Hepatic stellate cell (primary cell): Measurements from ENCODE around the gene AOC1.

Experiments
- DNase-seq: peaks from one replicate; pipeline ENCODE4 v3.0.0; 2011; ENCODE audit warnings: low spot score

The AOC1 gene

DNA sequence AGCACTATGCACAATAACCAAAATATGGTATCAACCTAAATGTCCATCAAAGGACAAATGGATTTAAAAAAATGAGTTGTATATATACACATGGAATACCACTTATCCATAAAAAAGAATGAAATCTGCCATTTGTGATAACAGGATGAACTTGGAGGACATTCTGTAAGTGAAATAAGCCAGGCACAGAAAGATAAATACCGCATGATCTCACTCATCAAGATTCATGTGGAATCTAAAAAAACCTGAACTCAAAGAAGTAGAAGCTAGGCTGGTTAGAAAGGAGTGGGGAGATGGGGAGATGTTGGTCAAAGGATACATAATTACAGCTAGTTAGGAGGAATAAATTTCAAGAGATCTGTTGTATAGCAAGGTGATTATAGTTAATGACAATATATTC lies 17.3 kb upstream of the AOC1 start:
- no peak for DNase-seq

DNA sequence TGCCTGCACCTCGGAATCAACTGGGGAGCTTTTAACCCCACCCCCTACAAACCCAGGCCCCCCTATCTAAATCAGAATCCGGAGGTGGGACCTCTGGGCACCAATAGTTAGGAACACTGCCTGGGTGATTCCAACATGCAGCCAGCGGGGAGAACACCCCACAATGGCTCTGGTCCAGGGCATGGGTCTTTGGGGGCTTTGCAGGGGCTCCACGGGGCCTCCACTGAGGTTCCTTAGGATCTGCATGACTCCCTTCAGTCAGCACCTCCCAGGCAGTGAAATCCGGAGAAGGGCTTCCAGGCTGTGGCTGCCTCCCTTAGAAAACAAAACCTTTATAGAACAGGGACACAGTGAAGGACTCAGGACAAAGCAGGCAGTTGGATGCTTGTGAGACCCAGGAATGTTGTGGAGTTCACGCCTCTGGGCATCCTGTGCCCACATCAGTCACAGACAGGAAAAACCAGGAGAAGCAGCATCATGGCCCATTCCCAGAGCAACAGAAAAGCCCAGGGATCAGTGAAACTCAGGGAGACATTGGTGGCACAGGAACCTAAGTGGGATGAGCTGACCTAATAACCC lies 16.5 kb upstream of the AOC1 start:
- no peak for DNase-seq

DNA sequence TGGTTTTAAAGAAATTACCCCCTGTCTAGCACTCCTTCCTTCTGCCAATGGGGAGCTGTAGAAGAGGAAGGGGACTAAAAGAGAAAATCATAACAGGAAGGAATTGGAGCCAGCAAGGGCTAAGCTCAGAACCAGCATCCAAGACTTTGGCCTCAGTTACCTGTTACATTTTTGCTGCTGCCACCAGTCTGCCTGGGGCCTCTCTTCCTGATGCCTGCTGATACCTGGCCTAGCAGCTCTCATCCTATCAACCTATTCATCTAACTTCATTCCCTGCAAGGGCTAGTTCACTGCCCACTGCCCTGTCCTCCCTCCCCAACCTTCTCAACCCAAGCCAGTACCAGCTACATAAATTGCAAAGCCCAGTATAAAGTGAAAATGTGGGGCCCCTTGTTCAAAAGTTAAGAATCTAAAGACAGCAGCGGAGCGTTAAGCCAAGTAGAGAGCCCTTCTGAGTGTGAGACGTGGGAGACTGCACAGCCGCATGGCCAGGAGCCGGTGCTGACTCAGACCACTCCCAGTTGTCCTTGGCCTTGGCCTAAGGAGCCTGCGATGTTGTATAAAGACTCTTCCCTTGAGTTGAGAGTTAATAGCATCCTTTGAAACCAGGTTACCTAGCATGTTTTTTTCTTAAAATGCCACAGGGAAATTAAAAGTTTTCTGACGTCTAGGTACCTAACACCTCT lies 13.2 kb upstream of the AOC1 start:
- no peak for DNase-seq

DNA sequence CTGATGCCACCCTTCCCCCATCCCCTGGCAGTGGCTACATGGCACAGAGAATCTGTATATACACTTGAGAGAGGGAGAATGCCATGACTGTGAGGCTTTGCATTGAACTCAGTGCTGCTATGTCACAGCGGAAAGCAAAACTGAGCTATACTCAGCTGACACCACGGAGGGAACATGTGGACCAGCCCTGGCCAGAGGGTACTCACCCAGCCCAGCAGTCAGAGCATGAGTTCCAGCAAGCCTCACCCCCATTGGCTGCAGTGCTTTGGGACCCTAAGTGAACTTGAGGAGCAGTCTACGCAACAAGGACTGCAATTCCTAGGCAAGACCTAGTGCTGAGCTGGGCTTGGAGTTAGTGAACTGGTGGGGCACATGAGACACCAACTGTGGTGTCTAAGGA lies 10.3 kb upstream of the AOC1 start:
- no peak for DNase-seq

DNA sequence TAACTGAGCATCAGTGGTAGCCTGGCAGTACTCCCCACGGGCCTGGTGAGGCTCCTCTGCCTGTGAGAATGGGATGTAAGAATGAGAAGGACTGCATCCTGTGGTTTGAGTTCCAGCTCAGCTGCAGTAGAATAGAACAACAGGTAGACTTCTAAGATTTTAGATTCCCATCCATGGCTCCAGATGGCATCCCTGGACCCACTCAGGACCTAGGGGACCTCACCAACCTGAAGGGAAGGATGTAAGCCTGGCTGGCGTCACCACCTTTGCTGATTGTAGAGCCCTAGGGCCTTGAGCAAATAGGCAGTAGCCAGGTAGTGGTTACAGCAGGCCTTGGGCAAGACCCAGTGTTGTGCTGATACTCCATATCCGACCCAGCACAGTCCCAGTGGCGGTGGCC lies 9.6 kb upstream of the AOC1 start:
- no peak for DNase-seq

DNA sequence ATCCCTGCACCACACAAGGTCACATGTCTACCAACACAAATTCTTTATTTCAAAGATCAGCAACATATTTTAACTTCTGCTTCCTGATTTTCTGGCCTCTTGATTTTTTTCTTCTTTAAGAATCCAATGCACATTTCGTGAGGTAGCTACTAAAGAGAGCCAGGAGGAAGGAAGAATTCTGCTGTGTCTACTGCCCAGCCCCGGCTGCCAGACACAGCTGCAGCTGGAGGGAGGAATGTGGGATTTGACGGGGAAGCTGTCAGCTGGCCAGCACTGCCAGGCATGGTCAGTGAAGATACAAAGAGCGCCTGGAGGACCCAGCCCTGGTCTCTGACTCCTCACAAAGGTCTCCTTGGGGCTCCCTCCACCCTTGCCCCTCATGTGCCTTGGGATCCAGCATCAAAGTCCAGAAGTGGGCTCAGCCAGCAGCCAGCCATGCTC lies 6.9 kb upstream of the AOC1 start:
- no peak for DNase-seq

DNA sequence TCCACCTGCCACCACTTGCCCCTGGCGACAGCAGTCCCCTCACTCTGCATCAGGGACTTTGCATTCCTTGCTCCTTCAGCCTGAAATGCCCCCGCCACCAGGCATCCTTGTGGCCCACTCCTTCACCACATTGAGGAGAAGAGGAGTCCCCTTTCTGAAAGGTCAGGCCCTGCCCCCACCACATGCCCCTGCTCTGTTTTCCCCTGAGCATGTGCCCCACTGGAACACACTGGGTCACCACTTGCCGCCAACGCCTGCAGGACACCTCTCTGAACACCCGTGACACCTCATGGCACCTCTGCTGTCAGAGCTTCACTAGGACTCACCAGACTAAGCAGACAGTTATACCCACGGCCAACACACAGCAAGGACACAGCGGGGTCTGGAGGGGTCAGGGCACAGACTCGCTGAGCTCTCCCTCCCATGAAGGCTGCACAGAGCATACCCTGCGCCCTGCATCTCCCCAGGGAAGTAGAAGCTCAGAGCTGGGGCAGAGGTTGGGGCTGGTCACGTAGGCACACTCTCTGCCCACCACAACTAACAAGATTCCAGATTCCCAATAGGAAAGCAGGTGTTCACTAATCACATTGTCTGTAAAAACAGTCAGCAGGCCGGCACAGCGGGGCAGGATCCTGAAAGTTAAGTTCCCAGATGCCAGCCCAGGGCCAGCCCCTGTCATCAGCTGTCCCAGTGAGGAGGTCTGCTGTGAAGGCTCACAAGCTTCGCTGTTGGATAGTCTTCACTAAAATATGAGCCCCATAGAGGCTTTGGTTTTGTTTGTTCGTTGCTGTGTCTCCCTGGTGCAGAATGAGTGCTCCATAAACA lies 5.8 kb upstream of the AOC1 start:
- no peak for DNase-seq

DNA sequence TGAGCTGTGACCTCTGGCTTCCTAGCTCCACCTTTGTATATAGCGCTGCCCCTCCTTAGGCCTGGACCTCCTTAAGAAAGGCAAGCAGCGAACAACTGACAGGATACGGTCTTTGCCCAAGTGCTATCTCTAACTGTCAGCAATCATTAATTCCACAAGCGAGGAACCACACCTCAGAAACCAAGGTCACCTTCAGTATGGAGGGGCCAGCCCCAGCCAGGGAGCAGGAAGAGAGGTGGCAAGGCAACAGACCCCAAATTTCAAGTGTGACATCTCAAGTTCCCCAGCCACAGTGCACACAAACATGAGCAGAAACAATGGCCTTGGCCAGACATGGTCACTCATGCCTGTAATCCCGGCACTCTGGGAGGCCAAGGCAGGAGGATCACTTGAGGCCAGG lies 4.8 kb upstream of the AOC1 start:
- no peak for DNase-seq

DNA sequence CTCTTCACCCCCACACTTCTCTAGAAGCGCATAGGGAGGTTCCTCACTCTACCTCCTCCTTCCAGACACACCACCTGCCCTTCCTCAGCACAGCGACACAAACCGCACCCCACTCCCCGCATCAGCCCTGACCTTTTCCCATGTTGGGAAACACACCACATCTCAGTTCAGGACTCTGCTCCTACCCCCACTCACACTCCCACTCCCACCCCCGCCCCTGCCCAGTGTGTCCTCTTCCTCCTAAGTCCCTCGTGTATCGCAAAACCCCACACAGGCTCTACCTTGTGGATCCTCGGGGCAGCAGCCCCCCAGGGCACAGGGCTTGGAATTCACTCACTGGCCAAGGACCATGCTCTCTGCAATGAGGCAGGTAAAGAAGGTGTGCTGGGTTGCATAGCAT lies 4.2 kb upstream of the AOC1 start:
- DNase-seq: no peak

DNA sequence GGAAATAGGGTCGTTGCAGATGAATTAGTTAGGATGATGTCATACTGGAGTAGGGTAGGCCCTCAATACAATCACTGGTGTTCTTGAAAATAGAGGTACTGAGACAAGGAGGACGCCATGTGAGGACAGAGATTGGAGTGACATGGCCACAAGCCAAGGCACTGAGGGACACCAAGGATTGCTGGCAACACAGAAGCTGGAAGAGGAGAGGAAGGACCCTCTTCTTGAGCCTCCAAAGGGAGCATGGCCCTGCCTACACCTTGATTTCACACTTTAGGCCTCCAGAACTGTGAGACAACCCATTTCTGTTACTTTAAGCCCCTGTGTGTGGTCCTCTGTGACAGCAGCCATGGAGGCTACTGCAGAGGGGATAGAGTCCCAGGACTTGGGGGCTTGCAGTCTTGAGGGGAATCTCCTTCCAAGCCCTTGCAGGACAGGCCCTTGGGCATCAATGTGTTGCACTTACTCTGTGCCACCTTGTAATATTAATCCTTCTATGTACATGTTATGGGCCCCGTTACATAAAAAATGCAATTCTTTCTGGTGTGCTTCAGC lies 3.7 kb upstream of the AOC1 start:
- no peak for DNase-seq

DNA sequence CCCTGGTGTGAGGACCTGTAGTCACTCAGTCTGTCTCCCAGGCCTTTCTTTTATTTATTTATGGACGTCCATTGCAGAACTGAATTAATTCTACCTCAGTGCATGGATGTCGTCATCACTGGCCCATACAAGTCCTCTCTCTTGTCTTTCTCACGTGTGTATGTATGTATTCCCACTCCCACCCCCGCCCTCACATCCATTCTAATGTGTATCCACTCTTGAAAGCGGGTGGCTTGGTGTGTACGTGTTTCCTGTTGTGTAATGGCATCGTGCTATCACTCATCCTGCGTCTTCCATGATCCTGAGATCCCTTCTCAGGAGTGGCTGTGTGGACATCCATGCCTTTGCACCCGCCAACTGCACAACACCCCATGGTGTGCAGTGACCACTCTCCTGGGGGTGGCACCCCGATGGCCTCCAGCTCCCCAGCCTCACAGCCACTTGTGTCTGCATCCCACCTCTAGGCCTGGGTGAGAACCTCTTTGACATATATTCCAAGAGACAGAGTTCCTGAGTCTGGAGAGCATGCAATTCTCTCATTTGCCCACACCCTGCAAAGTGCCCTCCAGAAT lies 3.0 kb upstream of the AOC1 start:
- no peak for DNase-seq

DNA sequence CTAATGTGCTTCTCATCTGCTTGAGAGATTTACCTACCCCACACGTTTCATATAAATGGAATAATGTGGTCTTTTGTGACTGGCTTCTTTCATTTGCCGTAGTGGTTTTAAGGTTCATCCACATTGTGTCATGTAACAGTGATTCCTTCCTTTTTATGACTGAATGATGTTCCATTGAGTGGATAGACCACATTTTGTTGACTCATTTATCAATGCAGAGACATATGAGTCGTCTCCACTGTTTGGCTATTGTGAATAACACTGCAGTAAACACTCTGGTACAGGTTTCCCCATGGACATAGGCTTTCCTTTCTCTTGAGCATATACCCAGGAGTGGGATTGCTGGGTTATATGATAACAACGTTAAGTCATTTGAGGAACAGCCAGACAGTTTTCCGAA lies 2.0 kb upstream of the AOC1 start:
- no peak for DNase-seq

DNA sequence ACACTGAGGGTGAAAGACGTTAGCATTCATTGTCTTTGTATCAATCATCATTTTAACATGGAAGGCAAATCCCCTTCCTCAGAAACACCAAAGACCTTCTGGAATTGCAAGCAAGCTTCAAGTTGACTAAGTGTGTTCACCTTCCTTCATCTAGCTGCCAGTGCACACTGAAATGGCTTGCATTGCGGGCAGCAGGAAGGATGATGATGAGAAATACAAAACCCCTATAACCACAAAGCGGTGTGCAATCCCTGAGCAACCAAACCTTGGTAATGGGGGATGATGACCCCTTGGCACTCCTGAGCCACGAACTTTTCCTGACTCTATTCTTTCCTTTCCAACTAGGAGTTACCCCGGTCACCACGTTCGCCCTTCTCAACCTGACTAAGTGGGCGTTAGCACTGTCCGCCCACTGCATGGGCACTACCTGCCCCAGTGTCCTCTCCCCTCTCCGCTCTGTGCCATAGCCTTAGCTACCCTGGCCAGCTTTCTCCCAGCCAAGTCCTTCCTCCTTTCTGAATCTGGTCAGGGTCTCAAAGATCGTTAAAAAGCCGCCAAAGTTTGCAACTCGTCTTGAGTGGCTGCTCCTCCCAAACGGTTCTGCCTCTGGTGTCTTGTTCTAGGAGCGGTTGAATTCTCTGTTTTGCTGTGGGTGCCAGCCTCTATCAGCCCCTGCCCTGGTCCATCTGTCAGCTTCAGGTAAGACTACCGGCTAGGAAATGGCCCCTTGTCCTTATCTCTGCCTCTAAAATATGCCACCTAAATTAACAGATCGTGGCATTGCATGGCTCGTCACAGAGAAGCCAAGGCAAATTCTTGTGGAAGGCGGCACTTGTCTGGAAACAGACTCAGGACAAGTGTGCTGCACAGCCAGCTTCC lies 586 bp upstream of the AOC1 start:
- no peak for DNase-seq

DNA sequence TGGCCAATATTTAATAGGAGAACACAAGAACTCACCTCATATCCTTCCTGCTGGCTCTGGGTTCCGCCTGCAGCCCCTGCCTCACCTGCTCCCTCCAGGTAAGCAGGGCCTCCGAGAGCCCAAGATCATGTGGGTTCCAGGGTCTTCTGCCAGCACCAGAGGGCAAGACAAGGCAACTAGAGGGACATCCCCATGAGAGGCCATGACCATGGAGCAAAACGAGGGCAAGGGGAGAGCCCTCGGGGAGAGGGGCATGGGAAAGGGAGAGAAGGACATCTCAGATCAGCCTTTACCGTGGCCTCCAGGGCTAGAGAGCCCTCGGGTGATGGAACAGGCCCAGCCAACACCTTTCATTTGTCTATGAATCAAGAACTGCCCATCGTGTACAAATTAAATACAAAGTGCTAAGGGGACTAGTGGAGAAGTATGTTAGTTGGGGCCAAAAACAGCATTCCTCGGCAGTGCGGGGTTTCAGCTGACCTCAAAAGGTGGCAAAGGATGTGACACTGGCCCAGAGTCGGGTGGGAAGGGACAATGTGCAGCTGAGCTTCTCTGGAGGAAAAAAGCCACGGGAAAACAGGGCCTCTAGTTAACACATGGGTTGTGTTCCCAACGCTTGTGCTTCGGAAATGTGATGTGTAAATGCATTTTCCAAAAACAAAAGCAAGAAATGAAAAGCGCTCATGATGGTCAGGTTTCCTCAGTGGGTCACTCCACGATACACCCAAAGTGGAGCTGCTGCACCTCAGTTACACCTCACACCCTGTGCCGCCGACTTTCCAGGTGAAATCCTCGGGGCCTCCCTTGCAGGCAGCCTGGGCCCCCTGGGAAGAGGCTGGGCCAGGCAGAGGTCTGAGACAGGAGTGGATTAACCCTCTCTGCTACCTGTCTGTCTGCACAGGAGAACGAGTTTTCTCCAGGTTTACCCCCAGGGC lies 2.0 kb downstream of the AOC1 start:
- no peak for DNase-seq

DNA sequence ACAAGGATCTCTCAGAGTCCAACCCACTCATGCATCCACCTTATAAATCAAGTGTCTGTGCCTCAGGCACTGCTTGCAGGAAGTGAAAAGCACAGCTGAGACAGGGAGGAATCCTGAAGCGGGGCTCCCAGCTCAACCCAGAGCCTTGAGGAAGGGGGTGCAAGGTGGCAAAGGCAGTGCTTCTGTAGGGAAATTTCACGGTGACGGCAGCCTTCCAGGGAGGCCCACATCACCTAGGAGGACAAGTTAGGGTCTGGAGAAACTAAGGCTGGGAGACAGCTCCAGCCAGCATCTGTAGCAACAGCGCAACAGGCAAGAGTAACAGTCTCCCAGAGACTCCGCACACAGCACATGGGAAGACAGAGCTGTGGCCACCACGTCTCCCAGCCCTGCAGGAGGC lies 2.7 kb downstream of the AOC1 start:
- DNase-seq: no peak

DNA sequence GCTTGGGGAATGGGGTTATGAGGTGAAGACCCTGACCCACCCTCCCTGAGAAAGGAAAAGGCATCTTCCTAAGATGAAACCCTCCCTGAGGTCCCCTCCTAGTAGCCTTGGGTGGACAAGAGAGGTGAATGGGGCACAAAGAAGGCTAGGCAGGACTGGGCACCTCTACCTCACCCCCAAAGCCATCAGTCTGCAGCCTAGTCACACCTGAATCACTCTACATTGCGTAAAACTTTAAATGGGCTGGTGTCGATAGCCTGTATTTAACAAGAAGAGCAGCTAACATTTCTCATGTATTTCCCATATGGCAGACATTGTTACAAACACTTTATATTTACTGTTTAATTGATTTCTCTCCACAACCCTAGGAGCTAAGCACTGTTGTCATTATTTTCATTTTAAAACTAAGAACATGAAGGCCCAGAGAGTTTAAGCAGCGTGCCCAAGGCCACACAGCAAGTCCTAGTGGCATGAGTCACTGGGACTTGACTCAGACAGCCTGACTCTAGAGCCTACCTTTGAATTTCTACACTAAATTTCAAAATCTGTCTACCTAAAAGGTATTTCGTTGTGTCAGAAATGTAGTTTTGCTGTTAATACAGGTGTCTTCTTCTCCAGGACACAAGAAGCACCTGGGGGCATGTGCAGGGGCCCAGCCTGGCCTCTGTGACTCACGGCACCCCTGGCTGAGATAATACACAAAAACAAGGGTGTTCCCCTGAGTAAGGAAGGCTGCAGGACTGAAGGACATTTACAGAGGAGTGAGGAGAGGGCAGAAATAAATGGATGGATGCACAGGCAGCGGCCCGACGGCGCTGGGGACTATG lies 3.4 kb downstream of the AOC1 start:
- DNase-seq: no peak

DNA sequence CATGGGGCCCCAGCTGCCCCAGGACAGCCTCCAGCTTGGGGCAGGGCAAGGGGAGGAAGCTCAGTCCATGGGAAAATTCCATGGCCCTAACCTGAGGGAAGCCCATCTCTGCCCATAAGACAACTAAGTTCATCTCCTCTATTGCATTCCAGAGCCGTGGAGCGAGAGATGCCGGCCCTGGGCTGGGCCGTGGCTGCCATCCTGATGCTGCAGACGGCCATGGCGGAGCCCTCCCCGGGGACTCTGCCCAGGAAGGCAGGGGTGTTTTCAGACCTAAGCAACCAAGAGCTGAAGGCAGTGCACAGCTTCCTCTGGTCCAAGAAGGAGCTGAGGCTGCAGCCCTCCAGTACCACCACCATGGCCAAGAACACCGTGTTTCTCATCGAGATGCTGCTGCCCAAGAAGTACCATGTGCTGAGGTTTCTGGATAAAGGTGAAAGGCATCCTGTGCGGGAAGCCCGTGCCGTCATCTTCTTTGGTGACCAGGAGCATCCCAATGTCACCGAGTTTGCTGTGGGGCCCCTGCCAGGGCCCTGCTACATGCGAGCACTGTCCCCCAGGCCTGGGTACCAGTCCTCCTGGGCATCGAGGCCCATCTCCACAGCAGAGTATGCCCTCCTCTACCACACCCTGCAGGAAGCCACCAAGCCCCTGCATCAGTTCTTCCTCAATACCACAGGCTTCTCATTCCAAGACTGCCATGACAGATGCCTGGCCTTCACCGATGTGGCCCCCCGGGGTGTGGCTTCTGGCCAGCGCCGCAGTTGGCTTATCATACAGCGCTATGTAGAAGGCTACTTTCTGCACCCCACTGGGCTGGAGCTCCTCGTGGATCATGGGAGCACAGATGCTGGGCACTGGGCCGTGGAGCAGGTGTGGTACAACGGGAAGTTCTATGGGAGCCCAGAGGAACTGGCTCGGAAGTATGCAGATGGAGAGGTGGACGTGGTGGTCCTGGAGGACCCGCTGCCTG lies 4.3 kb downstream of the AOC1 start:
- DNase-seq: no peak

DNA sequence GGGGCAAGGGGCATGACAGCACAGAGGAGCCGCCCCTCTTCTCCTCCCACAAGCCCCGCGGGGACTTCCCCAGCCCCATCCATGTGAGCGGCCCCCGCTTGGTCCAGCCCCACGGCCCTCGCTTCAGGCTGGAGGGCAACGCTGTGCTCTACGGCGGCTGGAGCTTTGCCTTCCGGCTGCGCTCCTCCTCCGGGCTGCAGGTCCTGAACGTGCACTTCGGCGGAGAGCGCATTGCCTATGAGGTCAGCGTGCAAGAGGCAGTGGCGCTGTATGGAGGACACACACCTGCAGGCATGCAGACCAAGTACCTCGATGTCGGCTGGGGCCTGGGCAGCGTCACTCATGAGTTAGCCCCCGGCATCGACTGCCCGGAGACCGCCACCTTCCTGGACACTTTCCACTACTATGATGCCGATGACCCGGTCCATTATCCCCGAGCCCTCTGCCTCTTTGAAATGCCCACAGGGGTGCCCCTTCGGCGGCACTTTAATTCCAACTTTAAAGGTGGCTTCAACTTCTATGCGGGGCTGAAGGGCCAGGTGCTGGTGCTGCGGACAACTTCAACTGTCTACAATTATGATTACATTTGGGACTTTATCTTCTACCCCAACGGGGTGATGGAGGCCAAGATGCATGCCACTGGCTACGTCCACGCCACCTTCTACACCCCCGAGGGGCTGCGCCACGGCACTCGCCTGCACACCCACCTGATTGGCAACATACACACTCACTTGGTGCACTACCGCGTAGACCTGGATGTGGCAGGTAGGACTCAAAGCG lies 5.1 kb downstream of the AOC1 start:
- DNase-seq: no peak
